ENCODE measurements around the gene ZP2.

Gene ZP2

GRCh38 chr16:21227866-21228265, 16.5 kb upstream of the ZP2 start:
- no peak for TF ChIP-seq CTCF (conservative IDR thresholded peaks at IDR 0.05; ENCODE audit: low read depth, low read length)
- no peak for DNase-seq (ENCODE audit: low read depth)

GRCh38 chr16:21226749-21227148, 15.4 kb upstream of the ZP2 start:
- DNase-seq (ENCODE audit: low read depth), result no peak
- H3K4me3 ChIP-seq (ENCODE audit: low read length), result no peak overlapping the region
- no peak for TF ChIP-seq CTCF (conservative IDR thresholded peaks at IDR 0.05; ENCODE audit: low read depth, low read length)

More at GRCh38 chr16:21227866-21228265, 16.5 kb upstream of the ZP2 start:
- no peak overlapping the region for H3K4me3 ChIP-seq (ENCODE audit: low read length)

- no peak for DNase-seq (ENCODE audit: low read depth)
- no peak overlapping the region for H3K4me3 ChIP-seq (ENCODE audit: low read length)
- no peak for TF ChIP-seq CTCF (conservative IDR thresholded peaks at IDR 0.05; ENCODE audit: low read depth, low read length)
These were observed 13.4 kb upstream of the ZP2 start for GRCh38 chr16:21224800-21225199.

- DNase-seq (ENCODE audit: low read depth), result no peak
- no peak overlapping the region for H3K4me3 ChIP-seq (ENCODE audit: low read length)
- no peak for TF ChIP-seq CTCF (conservative IDR thresholded peaks at IDR 0.05; ENCODE audit: low read depth, low read length)
These were observed 12.4 kb upstream of the ZP2 start for GRCh38 chr16:21223787-21224186.

GRCh38 chr16:21222495-21223337, 11.3 kb upstream of the ZP2 start:
- TF ChIP-seq CTCF (conservative IDR thresholded peaks at IDR 0.05; ENCODE audit: low read depth, low read length), result no peak
- H3K4me3 ChIP-seq (ENCODE audit: low read length), result no peak overlapping the region
- no peak for DNase-seq (ENCODE audit: low read depth)

- no peak for DNase-seq (ENCODE audit: low read depth)
- TF ChIP-seq CTCF (conservative IDR thresholded peaks at IDR 0.05; ENCODE audit: low read depth, low read length), result no peak
- no peak overlapping the region for H3K4me3 ChIP-seq (ENCODE audit: low read length)
These were observed 8.2 kb upstream of the ZP2 start for GRCh38 chr16:21219551-21219950.

GRCh38 chr16:21218153-21218552, 6.8 kb upstream of the ZP2 start:
- TF ChIP-seq CTCF (conservative IDR thresholded peaks at IDR 0.05; ENCODE audit: low read depth, low read length), result no peak
- H3K4me3 ChIP-seq (ENCODE audit: low read length), result no peak overlapping the region
- no peak for DNase-seq (ENCODE audit: low read depth)
